Suppressor macrophage (primary cell): ENCODE data around the gene CBX2.
A peak's percentile ranks its signal among the peaks of the same experiment; 100 is the strongest.
"Not testable (repeated sequence)": the region's sequence is repeated elsewhere in the genome, so short reads cannot be mapped to it uniquely, and the experiment has no call there.

Experiments used
- DNase-seq, 4 experiments: peaks; one replicate each; pipeline ENCODE4 v3.0.0-alpha.2; 2020 to 2022

Gene CBX2

GRCh38 chr17:79743614-79744013, 34.3 kb upstream of the CBX2 start:
- DNase-seq = no peak

GRCh38 chr17:79745641-79746105, 32.3 kb upstream of the CBX2 start:
- DNase-seq = no peak

GRCh38 chr17:79746889-79747507, 30.9 kb upstream of the CBX2 start:
- no peak for DNase-seq

- DNase-seq = no peak
These were observed 30.2 kb upstream of the CBX2 start for GRCh38 chr17:79747508-79748294.

- no peak for DNase-seq
These were observed 29.5 kb upstream of the CBX2 start for GRCh38 chr17:79748295-79749099.

- no peak for DNase-seq
These were observed 28.7 kb upstream of the CBX2 start for GRCh38 chr17:79749156-79749815.

- no peak for DNase-seq
These were observed 28.0 kb upstream of the CBX2 start for GRCh38 chr17:79749958-79750357.

- no peak for DNase-seq
These were observed 27.1 kb upstream of the CBX2 start for GRCh38 chr17:79750650-79751545.

- DNase-seq = peak in 3 of 4 experiments; percentile 20 to 48 (median 34)
These were observed 25.8 kb upstream of the CBX2 start for GRCh38 chr17:79752175-79752574.

- DNase-seq = no peak
These were observed 23.6 kb upstream of the CBX2 start for GRCh38 chr17:79754370-79754769.

- DNase-seq = not testable (repeated sequence)
These were observed 23.0 kb upstream of the CBX2 start for GRCh38 chr17:79754903-79755302.

GRCh38 chr17:79755591-79755990, 22.4 kb upstream of the CBX2 start:
- no peak for DNase-seq

- DNase-seq = no peak
These were observed 20.7 kb upstream of the CBX2 start for GRCh38 chr17:79757140-79757745.

- no peak for DNase-seq
These were observed 19.7 kb upstream of the CBX2 start for GRCh38 chr17:79758271-79758670.

- no peak for DNase-seq
These were observed 17.6 kb upstream of the CBX2 start for GRCh38 chr17:79760197-79760906.

- no peak for DNase-seq
These were observed 15.9 kb upstream of the CBX2 start for GRCh38 chr17:79761894-79762589.

GRCh38 chr17:79765708-79766107, 12.2 kb upstream of the CBX2 start:
- no peak for DNase-seq

GRCh38 chr17:79769570-79770506, 8.1 kb upstream of the CBX2 start:
- DNase-seq = no peak

GRCh38 chr17:79771276-79771675, 6.7 kb upstream of the CBX2 start:
- DNase-seq = no peak
